Measurements from ENCODE around the gene CADPS. TPM values are rescaled to one million over a fixed set of nuclear protein-coding genes. Genes with fewer than 3 reads are reported as not detected.

Gene CADPS
- polyA plus RNA-seq, 1 of the 3 experiments (the other 2 are of a cell fraction) = 5.8 TPM

GRCh38 chr3:62371720-62372591 is 503.3 kb downstream of the CADPS start:
- peaks cover 93% of the 10 kb centered on the region for H3K27me3 ChIP-seq (ENCODE audit: insufficient read depth)
- H3K4me3 ChIP-seq (ENCODE audit: low read depth in 2 of 2, low read length in 1 of 2) = no peak overlapping the region
- POLR2A ChIA-PET = no interaction called here
- no peak for TF ChIP-seq EZH2phosphoT487 (IDR thresholded peaks at IDR 0.05; ENCODE audit: borderline replicate concordance, low read depth)
- no peak for TF ChIP-seq RCOR1 (IDR thresholded peaks at IDR 0.05; ENCODE audit: low read length)
- TF ChIP-seq TCF12 (IDR thresholded peaks at IDR 0.05) = no peak
- no peak for TF ChIP-seq ELF1 (IDR thresholded peaks at IDR 0.05)
- TF ChIP-seq IRF3 (IDR thresholded peaks at IDR 0.05; ENCODE audit: low read depth, low read length) = no peak
- no peak for TF ChIP-seq TAF1 (IDR thresholded peaks at IDR 0.05; ENCODE audit: borderline replicate concordance, low read depth, low read length)
- no peak for TF ChIP-seq FOXJ3 (CRISPR knock-in tag; IDR thresholded peaks at IDR 0.05)
- no peak for TF ChIP-seq JUND (IDR thresholded peaks at IDR 0.05)
- TF ChIP-seq RXRA (IDR thresholded peaks at IDR 0.05; ENCODE audit: borderline replicate concordance, low read depth) = no peak
- no peak for TF ChIP-seq MEF2A (IDR thresholded peaks at IDR 0.05; ENCODE audit: borderline replicate concordance, low read depth)
- no peak for TF ChIP-seq REST (IDR thresholded peaks at IDR 0.05; ENCODE audit: low read depth, low read length)
- TF ChIP-seq USF2 (IDR thresholded peaks at IDR 0.05; ENCODE audit: borderline replicate concordance, low read depth, low read length) = no peak
- TF ChIP-seq GATA2 (CRISPR knock-in tag; IDR thresholded peaks at IDR 0.05) = no peak
- H3F3A ChIP-seq (replicated peaks; ENCODE audit: insufficient read depth) = no peaks in the 10 kb centered on the region
- peak; percentile 54 for DNase-seq
- H3K4me1 ChIP-seq (ENCODE audit: control insufficient read depth in 1 of 2, insufficient read depth in 2 of 2, low read depth in 1 of 2, low read length in 1 of 2) = peaks cover 0 to 5% of the 10 kb centered on the region in 2 experiments; a peak in 1 of 4 replicates
- H3K79me2 ChIP-seq (ENCODE audit: insufficient read depth) = no peaks in the 10 kb centered on the region
- no peaks in the 10 kb centered on the region for H4K20me1 ChIP-seq (ENCODE audit: insufficient read depth)
- no peaks in the 10 kb centered on the region for H3K9me3 ChIP-seq
- no peak overlapping the region for H3K4me2 ChIP-seq
- WGBS (ENCODE audit: low lambda C conversion rate) = 3% methylated on average over 21 of the region's 66 CpGs
- H3K9ac ChIP-seq = no peak overlapping the region
- CTCF ChIA-PET = interaction anchor here (0.6 to 1.3 kb wide), 2 partner anchors 92 to 186 kb away, joined by 3 read pairs; no protein-coding TSS in a partner anchor
- H3K9me2 ChIP-seq = no peaks in the 10 kb centered on the region
- no peak overlapping the region for H2AFZ ChIP-seq (ENCODE audit: low read depth)
- H3K27ac ChIP-seq (ENCODE audit: low read depth in 2 of 2, low read length in 1 of 2) = no peak overlapping the region
- no peaks in the 10 kb centered on the region for H3K36me3 ChIP-seq (replicated peaks in 1 of 2; ENCODE audit: control insufficient read depth in 1 of 2, insufficient read depth in 2 of 2, low read length in 1 of 2)

Measured in SK-N-SH (cell line).